SK-N-SH (cell line): ENCODE data around the gene APBA3. TPM values are rescaled to one million over a fixed set of nuclear protein-coding genes. Genes with fewer than 3 reads are reported as not detected.

Source experiments
- CTCF ChIA-PET: fragments of 300-600, 350-600 bp; formaldehyde crosslinking; extraction: SDS; loops from one replicate; lab custom pipeline; 2021; lab: Yijun Ruan, JAX
- POLR2A ChIA-PET: fragments of 350-600 bp; sonication (Branson Sonifier 250); formaldehyde crosslinking; extraction: SDS; loops from one replicate; lab custom pipeline; 2020; ENCODE audit warnings: antibody characterized with exemption, inconsistent platforms; lab: Yijun Ruan, JAX
- DNase-seq: peaks from one replicate; pipeline ENCODE4 v3.0.0; 2012
- H2AFZ ChIP-seq: fragments of 200-600 bp; sonication (generic); 2 replicates; pipeline ENCODE4 v1.8.1; 2016; ENCODE audit warnings: antibody characterized with exemption, mild to moderate bottlenecking, low read depth
- H3F3A ChIP-seq: fragments of 200-600 bp; sonication (generic); replicated peaks from 2 replicates; pipeline ENCODE3; 2016; ENCODE audit warnings: antibody characterized with exemption, mild to moderate bottlenecking; ENCODE audit not compliant: insufficient read depth
- H3K27ac ChIP-seq, 2 experiments: fragments of 200-500 bp in 1 of 2; fragments of 200-600 bp in 1 of 2; sonication (Bioruptor generic) in 1 of 2; sonication (generic), shearing (Covaris generic) in 1 of 2; 2 replicates each; pipeline versions ENCODE4 v1.5.1 to v1.6.1; 2014 to 2016; ENCODE audit warnings: low read depth in 2 of 2, inconsistent platforms in 1 of 2, low read length in 1 of 2, mild to moderate bottlenecking in 1 of 2, mixed read lengths in 1 of 2
- H3K27me3 ChIP-seq: fragments of 200-600 bp; sonication (generic), shearing (Covaris generic); 2 replicates; pipeline ENCODE4 v1.6.1; 2016; ENCODE audit warnings: mixed run types; ENCODE audit not compliant: insufficient read depth
- H3K36me3 ChIP-seq, 2 experiments: fragments of 200-500 bp in 1 of 2; fragments of 200-600 bp in 1 of 2; sonication (Bioruptor generic) in 1 of 2; sonication (generic) in 1 of 2; replicated peaks in 1 of 2; 2 replicates each; pipeline versions ENCODE3 to v1.5.1; 2014 to 2016; ENCODE audit warnings: low read length in 1 of 2, mild to moderate bottlenecking in 1 of 2; ENCODE audit not compliant: insufficient read depth in 2 of 2, control insufficient read depth in 1 of 2
- H3K4me1 ChIP-seq, 2 experiments: fragments of 200-500 bp in 1 of 2; fragments of 200-600 bp in 1 of 2; sonication (Bioruptor generic) in 1 of 2; sonication (generic), shearing (Covaris generic) in 1 of 2; 2 replicates each; pipeline versions ENCODE4 v1.5.1 to v1.6.1; 2014 to 2016; ENCODE audit warnings: low read depth in 1 of 2, low read length in 1 of 2, mixed run types in 1 of 2; ENCODE audit not compliant: insufficient read depth in 2 of 2, control insufficient read depth in 1 of 2
- H3K4me2 ChIP-seq: fragments of 200-600 bp; sonication (generic), shearing (Covaris generic); 2 replicates; pipeline ENCODE4 v1.6.1; 2017; ENCODE audit warnings: mixed run types
- H3K4me3 ChIP-seq, 2 experiments: fragments of 200-500 bp in 1 of 2; fragments of 200-600 bp in 1 of 2; sonication (Bioruptor generic) in 1 of 2; sonication (generic), shearing (Covaris generic) in 1 of 2; 2 replicates each; pipeline versions ENCODE4 v1.5.1 to v1.8.1; 2014 to 2016; ENCODE audit warnings: low read depth in 2 of 2, inconsistent platforms in 1 of 2, low read length in 1 of 2, mild to moderate bottlenecking in 1 of 2, mixed read lengths in 1 of 2, moderate library complexity in 1 of 2
- H3K79me2 ChIP-seq: fragments of 200-600 bp; sonication (generic); 2 replicates; pipeline ENCODE4 v1.8.1; 2017; ENCODE audit warnings: mild to moderate bottlenecking; ENCODE audit not compliant: insufficient read depth
- H3K9ac ChIP-seq: fragments of 200-600 bp; sonication (generic); 2 replicates; pipeline ENCODE4 v1.6.1; 2017; ENCODE audit warnings: mixed run types
- H3K9me2 ChIP-seq: fragments of 200-600 bp; sonication (generic); 2 replicates; pipeline ENCODE4 v1.6.1; 2017; ENCODE audit warnings: mixed run types
- H3K9me3 ChIP-seq: fragments of 200-600 bp; sonication (generic); 2 replicates; pipeline ENCODE4 v1.6.1; 2017; ENCODE audit warnings: mixed run types, mild to moderate bottlenecking, moderate library complexity
- H4K20me1 ChIP-seq: fragments of 200-600 bp; sonication (generic); 2 replicates; pipeline ENCODE4 v1.6.1; 2017; ENCODE audit warnings: mild to moderate bottlenecking, mixed run types; ENCODE audit not compliant: insufficient read depth
- CHD2 ChIP-seq: fragments of 150-350 bp; IDR thresholded peaks from 2 replicates; pipeline ENCODE4 v1.6.1; 2018; ENCODE audit warnings: low read length; ENCODE audit not compliant: partially characterized antibody
- ELF1 ChIP-seq: IDR thresholded peaks from 2 replicates; pipeline ENCODE4 v1.4.0; 2012
- EP300 ChIP-seq, 2 experiments: IDR thresholded peaks; 2 replicates each; pipeline versions ENCODE4 v1.4.0 to v1.6.1; 2012; ENCODE audit warnings: borderline replicate concordance in 1 of 2, low read depth in 1 of 2, low read length in 1 of 2
- EZH2phosphoT487 ChIP-seq: fragments of 200-600 bp; sonication (generic); IDR thresholded peaks from 2 replicates; pipeline ENCODE4 v1.6.1; 2017; ENCODE audit warnings: low read depth, mixed run types, mild to moderate bottlenecking, antibody characterized with exemption, moderate library complexity, borderline replicate concordance
- FOSL2 ChIP-seq: IDR thresholded peaks from 2 replicates; pipeline ENCODE4 v1.4.0; 2012; ENCODE audit warnings: low read depth, mild to moderate bottlenecking, moderate library complexity, borderline replicate concordance
- FOXJ3 ChIP-seq: sonication (generic); formaldehyde crosslinking; IDR thresholded peaks from 2 replicates; pipeline ENCODE4 v1.5.1; 2020; ENCODE audit warnings: mild to moderate bottlenecking, missing genetic modification reagents
- FOXM1 ChIP-seq: IDR thresholded peaks from 2 replicates; pipeline ENCODE4 v1.4.0; 2012; ENCODE audit warnings: low read depth, mild to moderate bottlenecking
- GABPA ChIP-seq: IDR thresholded peaks from 2 replicates; pipeline ENCODE4 v1.4.0; 2012; ENCODE audit warnings: low read depth, mild to moderate bottlenecking
- JUND ChIP-seq: IDR thresholded peaks from 2 replicates; pipeline ENCODE4 v1.4.0; 2012
- MXI1 ChIP-seq: IDR thresholded peaks from 2 replicates; pipeline ENCODE4 v1.6.1; 2012; ENCODE audit warnings: mild to moderate bottlenecking, low read depth, low read length, improper control_type of control experiment
- NRF1 ChIP-seq: IDR thresholded peaks from 2 replicates; pipeline ENCODE4 v1.6.1; 2012; ENCODE audit warnings: low read depth, mild to moderate bottlenecking, low read length
- RCOR1 ChIP-seq: fragments of 150-350 bp; IDR thresholded peaks from 2 replicates; pipeline ENCODE4 v1.6.1; 2017; ENCODE audit warnings: antibody characterized with exemption, low read length
- RXRA ChIP-seq: IDR thresholded peaks from 2 replicates; pipeline ENCODE4 v1.4.0; 2012; ENCODE audit warnings: low read depth, mild to moderate bottlenecking, borderline replicate concordance
- SIN3A ChIP-seq: IDR thresholded peaks from 2 replicates; pipeline ENCODE4 v1.6.1; 2012; ENCODE audit warnings: low read depth, mild to moderate bottlenecking, low read length, moderate library complexity, borderline replicate concordance
- SMC3 ChIP-seq: IDR thresholded peaks from 2 replicates; pipeline ENCODE4 v1.6.1; 2012; ENCODE audit warnings: low read depth, low read length, improper control_type of control experiment
- TAF1 ChIP-seq: IDR thresholded peaks from 2 replicates; pipeline ENCODE4 v1.6.1; 2012; ENCODE audit warnings: low read depth, mild to moderate bottlenecking, low read length, moderate library complexity, borderline replicate concordance
- TCF12 ChIP-seq: IDR thresholded peaks from 2 replicates; pipeline ENCODE4 v1.4.0; 2012
- USF1 ChIP-seq: IDR thresholded peaks from 2 replicates; pipeline ENCODE4 v1.4.0; 2012; ENCODE audit warnings: low read depth, borderline replicate concordance
- ZBTB33 ChIP-seq: IDR thresholded peaks from 2 replicates; pipeline ENCODE4 v1.4.0; 2012; ENCODE audit warnings: low read depth, borderline replicate concordance
- WGBS: methylation state at CpG from one replicate; pipeline ENCODE4 v1.1.6; 2017; ENCODE audit warnings: low lambda C conversion rate; 5-methylcytosine and 5-hydroxymethylcytosine counted together
- polyA plus RNA-seq, 3 experiments: library from polyadenylated mRNA; depleted of rRNA; stranded (reverse); fragments of >200 nt; gene quantifications; 2 replicates each; pipeline ENCODE4 v1.2.3, GENCODE V29; 2012
- TF ChIP-seq, protein P1 (sequence below): fragments of 150-350 bp; IDR thresholded peaks from 2 replicates; pipeline ENCODE4 v1.6.1; 2017; ENCODE audit warnings: antibody characterized with exemption, low read length, low read depth, borderline replicate concordance
- TF ChIP-seq, protein P2 (sequence below): IDR thresholded peaks from 2 replicates; pipeline ENCODE4 v1.6.1; 2012; ENCODE audit warnings: mild to moderate bottlenecking, low read depth, low read length, moderate library complexity
- TF ChIP-seq, protein P3 (sequence below): fragments of 200-600 bp; sonication (generic); IDR thresholded peaks from 2 replicates; pipeline ENCODE4 v1.6.1; 2017; ENCODE audit warnings: antibody characterized with exemption, mild to moderate bottlenecking, moderate library complexity

APBA3 gene
- polyA plus RNA-seq, 1 of the 3 experiments (the other 2 are of a cell fraction), result 10.6 TPM

- TF ChIP-seq RXRA, result no peak
- TF ChIP-seq TCF12, result no peak
- TF ChIP-seq SIN3A, result no peak
- TF ChIP-seq FOSL2, result no peak
- TF ChIP-seq EP300 (IDR thresholded peaks at IDR 0.05; ENCODE audit: borderline replicate concordance in 1 of 2, low read depth in 1 of 2, low read length in 1 of 2), result no peak
Observed at GRCh38 chr19:3734310-3734600, 27.2 kb downstream of the APBA3 start (continued).

GRCh38 chr19:3733549-3734309, 27.8 kb downstream of the APBA3 start:
- Histone ChIP-seq H3K79me2 (no peaks in the 10 kb centered on the region), H3K27me3 (peaks cover 42% of the 10 kb centered on the region), H3K9ac (no peak overlapping the region), H3K4me2 (no peak overlapping the region), H3K9me3 (no peaks in the 10 kb centered on the region), H2AFZ (no peak overlapping the region), H3F3A (no peaks in the 10 kb centered on the region), H3K4me1 (no peaks in the 10 kb centered on the region), H3K9me2 (no peaks in the 10 kb centered on the region), H3K27ac (no peak overlapping the region), H4K20me1 (no peaks in the 10 kb centered on the region), H3K36me3 (no peaks in the 10 kb centered on the region), H3K4me3 (no peak overlapping the region)
- ChIA-PET CTCF (interaction anchor here (1.5 kb wide), 1 partner anchor 12 kb away, joined by 3 read pairs; no protein-coding TSS in a partner anchor), POLR2A (no interaction called here)
- TF ChIP-seq MXI1 (no peak), RXRA (no peak), NRF1 (no peak), CHD2 (no peak), EZH2phosphoT487 (no peak), ZBTB33 (no peak), SMC3 (no peak), FOXJ3 (CRISPR knock-in tag) (no peak), FOXM1 (no peak), RCOR1 (no peak), TAF1 (no peak), USF1 (no peak), JUND (no peak), GABPA (no peak), ELF1 (no peak)
- TF ChIP-seq, protein P1, sequence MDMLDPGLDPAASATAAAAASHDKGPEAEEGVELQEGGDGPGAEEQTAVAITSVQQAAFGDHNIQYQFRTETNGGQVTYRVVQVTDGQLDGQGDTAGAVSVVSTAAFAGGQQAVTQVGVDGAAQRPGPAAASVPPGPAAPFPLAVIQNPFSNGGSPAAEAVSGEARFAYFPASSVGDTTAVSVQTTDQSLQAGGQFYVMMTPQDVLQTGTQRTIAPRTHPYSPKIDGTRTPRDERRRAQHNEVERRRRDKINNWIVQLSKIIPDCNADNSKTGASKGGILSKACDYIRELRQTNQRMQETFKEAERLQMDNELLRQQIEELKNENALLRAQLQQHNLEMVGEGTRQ, result no peak
- TF ChIP-seq, protein P2, sequence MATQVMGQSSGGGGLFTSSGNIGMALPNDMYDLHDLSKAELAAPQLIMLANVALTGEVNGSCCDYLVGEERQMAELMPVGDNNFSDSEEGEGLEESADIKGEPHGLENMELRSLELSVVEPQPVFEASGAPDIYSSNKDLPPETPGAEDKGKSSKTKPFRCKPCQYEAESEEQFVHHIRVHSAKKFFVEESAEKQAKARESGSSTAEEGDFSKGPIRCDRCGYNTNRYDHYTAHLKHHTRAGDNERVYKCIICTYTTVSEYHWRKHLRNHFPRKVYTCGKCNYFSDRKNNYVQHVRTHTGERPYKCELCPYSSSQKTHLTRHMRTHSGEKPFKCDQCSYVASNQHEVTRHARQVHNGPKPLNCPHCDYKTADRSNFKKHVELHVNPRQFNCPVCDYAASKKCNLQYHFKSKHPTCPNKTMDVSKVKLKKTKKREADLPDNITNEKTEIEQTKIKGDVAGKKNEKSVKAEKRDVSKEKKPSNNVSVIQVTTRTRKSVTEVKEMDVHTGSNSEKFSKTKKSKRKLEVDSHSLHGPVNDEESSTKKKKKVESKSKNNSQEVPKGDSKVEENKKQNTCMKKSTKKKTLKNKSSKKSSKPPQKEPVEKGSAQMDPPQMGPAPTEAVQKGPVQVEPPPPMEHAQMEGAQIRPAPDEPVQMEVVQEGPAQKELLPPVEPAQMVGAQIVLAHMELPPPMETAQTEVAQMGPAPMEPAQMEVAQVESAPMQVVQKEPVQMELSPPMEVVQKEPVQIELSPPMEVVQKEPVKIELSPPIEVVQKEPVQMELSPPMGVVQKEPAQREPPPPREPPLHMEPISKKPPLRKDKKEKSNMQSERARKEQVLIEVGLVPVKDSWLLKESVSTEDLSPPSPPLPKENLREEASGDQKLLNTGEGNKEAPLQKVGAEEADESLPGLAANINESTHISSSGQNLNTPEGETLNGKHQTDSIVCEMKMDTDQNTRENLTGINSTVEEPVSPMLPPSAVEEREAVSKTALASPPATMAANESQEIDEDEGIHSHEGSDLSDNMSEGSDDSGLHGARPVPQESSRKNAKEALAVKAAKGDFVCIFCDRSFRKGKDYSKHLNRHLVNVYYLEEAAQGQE, result no peak
- TF ChIP-seq, protein P3, sequence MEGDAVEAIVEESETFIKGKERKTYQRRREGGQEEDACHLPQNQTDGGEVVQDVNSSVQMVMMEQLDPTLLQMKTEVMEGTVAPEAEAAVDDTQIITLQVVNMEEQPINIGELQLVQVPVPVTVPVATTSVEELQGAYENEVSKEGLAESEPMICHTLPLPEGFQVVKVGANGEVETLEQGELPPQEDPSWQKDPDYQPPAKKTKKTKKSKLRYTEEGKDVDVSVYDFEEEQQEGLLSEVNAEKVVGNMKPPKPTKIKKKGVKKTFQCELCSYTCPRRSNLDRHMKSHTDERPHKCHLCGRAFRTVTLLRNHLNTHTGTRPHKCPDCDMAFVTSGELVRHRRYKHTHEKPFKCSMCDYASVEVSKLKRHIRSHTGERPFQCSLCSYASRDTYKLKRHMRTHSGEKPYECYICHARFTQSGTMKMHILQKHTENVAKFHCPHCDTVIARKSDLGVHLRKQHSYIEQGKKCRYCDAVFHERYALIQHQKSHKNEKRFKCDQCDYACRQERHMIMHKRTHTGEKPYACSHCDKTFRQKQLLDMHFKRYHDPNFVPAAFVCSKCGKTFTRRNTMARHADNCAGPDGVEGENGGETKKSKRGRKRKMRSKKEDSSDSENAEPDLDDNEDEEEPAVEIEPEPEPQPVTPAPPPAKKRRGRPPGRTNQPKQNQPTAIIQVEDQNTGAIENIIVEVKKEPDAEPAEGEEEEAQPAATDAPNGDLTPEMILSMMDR, result no peak
- 13% methylated on average over 10 of the region's 20 CpGs for WGBS
- DNase-seq, result no peak
